HG03064 (cell line): ENCODE results near the gene FURIN.

ENCODE experiments used
- ATAC-seq: cut with Tn5 transposase; IDR thresholded peaks from one replicate; pipeline ENCODE4 v1.9.1; 2021; ENCODE audit warnings: low read depth; ENCODE audit not compliant: unreplicated experiment

The FURIN gene

GRCh38 chr15:90881978-90882721 is 13.8 kb downstream of the FURIN start:
- no peak for ATAC-seq

GRCh38 chr15:90882781-90883525 is 14.6 kb downstream of the FURIN start:
- ATAC-seq, result no peak

- no peak for ATAC-seq
These were observed 15.2 kb downstream of the FURIN start for GRCh38 chr15:90883526-90883975.

GRCh38 chr15:90883976-90884718 is 15.8 kb downstream of the FURIN start, which contains the start of gene FES:
Gene FES, plus strand, starts transcription at chr15:90884504. Its CDS starts 542 bp downstream, at chr15:90885046.
- no peak for ATAC-seq

- ATAC-seq, result no peak
These were observed 16.5 kb downstream of the FURIN start for GRCh38 chr15:90884719-90885431.

- no peak for ATAC-seq
These were observed 17.3 kb downstream of the FURIN start for GRCh38 chr15:90885432-90886290.

- ATAC-seq, result no peak
These were observed 17.9 kb downstream of the FURIN start for GRCh38 chr15:90886291-90886614.

- ATAC-seq, result no peak
These were observed 18.7 kb downstream of the FURIN start for GRCh38 chr15:90887037-90887481.

- no peak for ATAC-seq
These were observed 20.9 kb downstream of the FURIN start for GRCh38 chr15:90889313-90889730.

- ATAC-seq, result no peak
These were observed 21.5 kb downstream of the FURIN start for GRCh38 chr15:90889736-90890456.

- no peak for ATAC-seq
These were observed 22.5 kb downstream of the FURIN start for GRCh38 chr15:90890839-90891238.

GRCh38 chr15:90891346-90891949 is 23.1 kb downstream of the FURIN start:
- no peak for ATAC-seq

- no peak for ATAC-seq
These were observed 23.6 kb downstream of the FURIN start for GRCh38 chr15:90892023-90892422.

GRCh38 chr15:90892498-90893174 is 24.2 kb downstream of the FURIN start:
- no peak for ATAC-seq

GRCh38 chr15:90893175-90894090 is 25.0 kb downstream of the FURIN start:
- no peak for ATAC-seq

GRCh38 chr15:90895571-90896117 is 27.3 kb downstream of the FURIN start:
- no peak for ATAC-seq
